Trophoblast cell (in vitro differentiated cells and primary cell): ENCODE data around the gene CDC42EP4.
A peak's percentile ranks its signal among the peaks of the same experiment; 100 is the strongest.

ENCODE experiments used
- DNase-seq, 2 donors: peaks; one replicate each; pipeline ENCODE4 v3.0.0-alpha.2; 2016
- H2AFZ ChIP-seq: 2 replicates; pipeline ENCODE4 v1.6.1; 2013; ENCODE audit warnings: low read length, moderate library complexity, mild to moderate bottlenecking; ENCODE audit not compliant: insufficient read depth, poor library complexity
- H2AK5ac ChIP-seq: 2 replicates; pipeline ENCODE4 v1.6.1; 2013; ENCODE audit warnings: mild to moderate bottlenecking, low read length
- H2BK120ac ChIP-seq: 2 replicates; pipeline ENCODE4 v1.6.1; 2013; ENCODE audit warnings: low read length, mild to moderate bottlenecking, moderate library complexity; ENCODE audit not compliant: insufficient read depth, poor library complexity
- H2BK12ac ChIP-seq: 2 replicates; pipeline ENCODE4 v1.6.1; 2013; ENCODE audit warnings: mild to moderate bottlenecking, low read length, moderate library complexity
- H2BK5ac ChIP-seq: 2 replicates; pipeline ENCODE4 v1.6.1; 2013; ENCODE audit warnings: low read length, low read depth, moderate library complexity, mild to moderate bottlenecking; ENCODE audit not compliant: poor library complexity
- H3K14ac ChIP-seq: 2 replicates; pipeline ENCODE4 v1.6.1; 2013; ENCODE audit warnings: mild to moderate bottlenecking, low read length
- H3K18ac ChIP-seq: 2 replicates; pipeline ENCODE4 v1.6.1; 2013; ENCODE audit warnings: mild to moderate bottlenecking, low read length
- H3K23ac ChIP-seq: 2 replicates; pipeline ENCODE4 v1.6.1; 2013; ENCODE audit warnings: low read length
- H3K27ac ChIP-seq: 2 replicates; pipeline ENCODE4 v1.5.1; 2013; ENCODE audit warnings: low read depth, mild to moderate bottlenecking, inconsistent platforms, low read length, moderate library complexity
- H3K27me3 ChIP-seq: 2 replicates; pipeline ENCODE4 v1.6.1; 2013; ENCODE audit warnings: inconsistent platforms, mild to moderate bottlenecking, low read length, moderate library complexity; ENCODE audit not compliant: insufficient read depth
- H3K36me3 ChIP-seq, 2 experiments: 1 replicate in 1 of 2; 2 replicates in 1 of 2; pipeline ENCODE4 v1.6.1; 2013; ENCODE audit warnings: low read length in 2 of 2, mild to moderate bottlenecking in 2 of 2, moderate library complexity in 1 of 2; ENCODE audit not compliant: insufficient read depth in 2 of 2, control insufficient read depth in 1 of 2
- H3K4ac ChIP-seq: 2 replicates; pipeline ENCODE4 v1.6.1; 2013; ENCODE audit warnings: low read depth, mild to moderate bottlenecking, low read length, moderate library complexity
- H3K4me1 ChIP-seq, 2 experiments: 1 replicate in 1 of 2; 2 replicates in 1 of 2; pipeline ENCODE4 v1.6.1; 2013; ENCODE audit warnings: low read length in 2 of 2, mild to moderate bottlenecking in 2 of 2, moderate library complexity in 1 of 2; ENCODE audit not compliant: insufficient read depth in 2 of 2, control insufficient read depth in 1 of 2
- H3K4me2 ChIP-seq: 2 replicates; pipeline ENCODE4 v1.6.1; 2013; ENCODE audit warnings: inconsistent platforms, mild to moderate bottlenecking, low read length, moderate library complexity
- H3K4me3 ChIP-seq: 2 replicates; pipeline ENCODE4 v1.5.1; 2013; ENCODE audit warnings: mild to moderate bottlenecking, low read depth, low read length, inconsistent platforms
- H3K79me1 ChIP-seq: one replicate; pipeline ENCODE4 v1.6.1; 2013; ENCODE audit warnings: low read length
- H3K79me2 ChIP-seq: 2 replicates; pipeline ENCODE4 v1.6.1; 2013; ENCODE audit warnings: low read length, mild to moderate bottlenecking; ENCODE audit not compliant: control insufficient read depth, insufficient read depth, poor library complexity
- H3K9ac ChIP-seq: 2 replicates; pipeline ENCODE4 v1.6.1; 2013; ENCODE audit warnings: mild to moderate bottlenecking, low read length
- H3K9me3 ChIP-seq: 2 replicates; pipeline ENCODE4 v1.6.1; 2013; ENCODE audit warnings: low read depth, mild to moderate bottlenecking, control low read depth, inconsistent platforms, low read length; ENCODE audit not compliant: insufficient read depth
- H4K12ac ChIP-seq: 2 replicates; pipeline ENCODE4 v1.6.1; 2013; ENCODE audit warnings: low read depth, mild to moderate bottlenecking, low read length, moderate library complexity
- H4K8ac ChIP-seq: 2 replicates; pipeline ENCODE4 v1.6.1; 2013; ENCODE audit warnings: low read depth, mild to moderate bottlenecking, low read length, moderate library complexity
- H4K91ac ChIP-seq: one replicate; pipeline ENCODE4 v1.6.1; 2013; ENCODE audit warnings: low read depth, mild to moderate bottlenecking, low read length, moderate library complexity
- WGBS: extraction: QIAGEN DNeasy Blood & Tissue Kit; methylation state at CpG from one replicate; pipeline ENCODE4 v1.1.7; 2013; ENCODE audit warnings: missing lambda C conversion rate; ENCODE audit not compliant: insufficient read length, insufficient coverage; ENCODE audit errors: extremely low coverage; 5-methylcytosine and 5-hydroxymethylcytosine counted together

CDC42EP4 gene

GRCh38 chr17:73338566-73339197 lies 26.9 kb upstream of the CDC42EP4 start:
- Histone ChIP-seq H3K23ac (no peak overlapping the region), H3K9ac (no peak overlapping the region), H2AK5ac (peak overlapping the region; percentile 18), H3K79me2 (peaks cover 1% of the 10 kb centered on the region), H3K27ac (no peak overlapping the region), H3K79me1 (peaks cover 18% of the 10 kb centered on the region), H2BK12ac (peak overlapping the region; percentile 47), H4K8ac (no peak overlapping the region), H3K4me2 (no peak overlapping the region), H3K14ac (no peak overlapping the region), H3K18ac (no peak overlapping the region), H2BK5ac (no peak overlapping the region), H3K4ac (no peak overlapping the region), H3K9me3 (no peaks in the 10 kb centered on the region), H3K27me3 (no peaks in the 10 kb centered on the region), H3K36me3 (peaks cover 0 to 3% of the 10 kb centered on the region in 2 experiments), H2AFZ (no peak overlapping the region), H3K4me1 (peaks cover 16 to 18% of the 10 kb centered on the region in 2 experiments), H2BK120ac (no peak overlapping the region), H4K12ac (no peak overlapping the region), H3K4me3 (no peak overlapping the region), H4K91ac (no peak overlapping the region)
- no CpG with 5 or more reads among the region's 22 CpGs for WGBS
- DNase-seq = no peak

GRCh38 chr17:73338050-73338521 lies 26.3 kb upstream of the CDC42EP4 start:
- H3K23ac ChIP-seq = no peak overlapping the region
- H3K4me2 ChIP-seq = no peak overlapping the region
- H3K27me3 ChIP-seq = no peaks in the 10 kb centered on the region
- no peak overlapping the region for H2AK5ac ChIP-seq
- no peak overlapping the region for H3K14ac ChIP-seq
- no peak overlapping the region for H3K4ac ChIP-seq
- H4K8ac ChIP-seq = no peak overlapping the region
- H3K79me1 ChIP-seq = peaks cover 12% of the 10 kb centered on the region
- no peak for DNase-seq
- H2BK12ac ChIP-seq = no peak overlapping the region
- no peak overlapping the region for H3K18ac ChIP-seq
- peaks cover 0 to 3% of the 10 kb centered on the region in 2 experiments for H3K36me3 ChIP-seq
- H3K9me3 ChIP-seq = no peaks in the 10 kb centered on the region
- H3K27ac ChIP-seq = no peak overlapping the region
- peaks cover 11 to 13% of the 10 kb centered on the region in 2 experiments for H3K4me1 ChIP-seq
- no peak overlapping the region for H2BK5ac ChIP-seq
- no peak overlapping the region for H4K91ac ChIP-seq
- H4K12ac ChIP-seq = no peak overlapping the region
- H3K4me3 ChIP-seq = no peak overlapping the region
- H2AFZ ChIP-seq = no peak overlapping the region
- H3K79me2 ChIP-seq = peaks cover 1% of the 10 kb centered on the region
- no peak overlapping the region for H2BK120ac ChIP-seq
- no peak overlapping the region for H3K9ac ChIP-seq
- no CpG with 5 or more reads among the region's 13 CpGs for WGBS

- H3K9me3 ChIP-seq = no peaks in the 10 kb centered on the region
- WGBS = no CpG with 5 or more reads among the region's 4 CpGs
- H3K9ac ChIP-seq = no peak overlapping the region
- no peak overlapping the region for H4K8ac ChIP-seq
- peaks cover 6% of the 10 kb centered on the region for H3K79me1 ChIP-seq
- no peak overlapping the region for H2BK120ac ChIP-seq
- H3K4me3 ChIP-seq = no peak overlapping the region
- H3K4me2 ChIP-seq = no peak overlapping the region
- no peak overlapping the region for H2AK5ac ChIP-seq
- H4K91ac ChIP-seq = no peak overlapping the region
- H3K14ac ChIP-seq = no peak overlapping the region
- H2BK5ac ChIP-seq = no peak overlapping the region
- no peak overlapping the region for H4K12ac ChIP-seq
- no peak overlapping the region for H2BK12ac ChIP-seq
- no peak overlapping the region for H3K18ac ChIP-seq
- peaks cover 1% of the 10 kb centered on the region for H3K79me2 ChIP-seq
- H3K36me3 ChIP-seq = peaks cover 0 to 3% of the 10 kb centered on the region in 2 experiments
- H3K27me3 ChIP-seq = no peaks in the 10 kb centered on the region
- no peak for DNase-seq
- H2AFZ ChIP-seq = no peak overlapping the region
- no peak overlapping the region for H3K27ac ChIP-seq
- H3K4me1 ChIP-seq = peaks cover 4 to 7% of the 10 kb centered on the region in 2 experiments
- H3K4ac ChIP-seq = no peak overlapping the region
- H3K23ac ChIP-seq = no peak overlapping the region
Observed at GRCh38 chr17:73337330-73337710, 25.5 kb upstream of the CDC42EP4 start.

DNA sequence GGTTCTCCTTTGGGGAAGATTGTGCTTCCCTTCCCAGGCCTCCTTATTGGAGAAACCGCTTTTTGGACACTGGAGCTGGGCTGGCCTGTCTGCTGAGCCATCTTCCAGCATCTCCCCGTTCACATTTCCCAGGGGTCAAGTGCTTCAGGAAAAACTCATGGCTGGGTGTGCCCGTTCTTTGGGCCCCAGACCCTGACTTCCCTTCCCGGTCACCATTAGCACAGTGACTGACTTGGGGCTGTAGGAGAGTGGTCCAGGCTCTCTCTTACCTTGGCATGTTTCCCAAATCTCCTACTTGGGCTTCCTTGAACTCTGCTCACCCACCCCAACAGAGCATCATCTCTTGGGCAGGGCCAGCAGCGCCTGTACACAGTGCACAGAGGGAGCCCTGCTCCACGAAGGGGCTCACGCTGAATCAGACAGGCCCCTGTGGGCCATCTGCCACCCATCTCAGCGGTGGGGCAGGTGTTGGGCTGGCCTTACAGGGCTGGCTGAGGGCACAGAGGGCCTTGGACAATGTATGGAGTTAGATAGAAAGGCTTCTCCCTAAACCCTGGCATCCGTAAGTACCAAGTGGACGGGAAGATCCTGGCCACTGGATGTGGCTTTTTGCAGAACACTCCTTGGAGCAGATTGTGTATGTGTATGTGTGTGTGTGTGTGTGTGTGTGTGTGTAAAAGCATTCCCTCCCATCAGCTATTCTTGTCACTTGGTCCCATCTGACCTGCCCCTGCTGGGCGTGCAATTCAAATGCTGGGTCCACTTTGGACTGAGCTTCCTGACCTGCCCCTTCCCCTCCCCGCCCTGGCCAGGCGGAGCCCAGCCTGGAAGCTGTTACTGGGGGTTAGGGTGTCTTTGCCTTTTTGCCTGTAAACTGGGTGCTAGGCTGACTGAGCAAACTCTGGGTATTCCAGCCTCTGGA lies 24.9 kb upstream of the CDC42EP4 start:
- Histone ChIP-seq H2AK5ac (no peak overlapping the region), H3K4ac (no peak overlapping the region), H2BK5ac (no peak overlapping the region), H3K79me1 (peaks cover 2% of the 10 kb centered on the region), H3K27me3 (no peaks in the 10 kb centered on the region), H3K79me2 (no peaks in the 10 kb centered on the region), H3K27ac (no peak overlapping the region), H3K4me1 (peaks cover 0 to 2% of the 10 kb centered on the region in 2 experiments), H2BK120ac (no peak overlapping the region), H4K12ac (no peak overlapping the region), H4K91ac (no peak overlapping the region), H4K8ac (no peak overlapping the region), H3K9me3 (no peaks in the 10 kb centered on the region), H3K18ac (no peak overlapping the region), H3K36me3 (peaks cover 0 to 3% of the 10 kb centered on the region in 2 experiments), H3K4me2 (no peak overlapping the region), H2AFZ (no peak overlapping the region), H2BK12ac (no peak overlapping the region), H3K9ac (no peak overlapping the region), H3K4me3 (no peak overlapping the region), H3K14ac (no peak overlapping the region), H3K23ac (no peak overlapping the region)
- no CpG with 5 or more reads among the region's 13 CpGs for WGBS
- DNase-seq = no peak
